K562 (cell line): ENCODE data around the gene PRKACB. TPM values are rescaled to one million over a fixed set of nuclear protein-coding genes. Genes with fewer than 3 reads are reported as not detected.
"Not testable (repeated sequence)": the region's sequence is repeated elsewhere in the genome, so short reads cannot be mapped to it uniquely, and the experiment has no call there.

Source experiments
- ATAC-seq: fragments of 200-7000 bp; cut with Tn5 transposase; 3 replicates; pipeline ENCODE4 v1.9.1; 2020; ENCODE audit warnings: moderate library complexity
- BruUV-seq: library from RNA; stranded (reverse); fragments of 400-500 nt; replicated peaks from 2 replicates; lab custom pipeline; 2021; lab: Mats Ljungman, UMichigan
- CTCF ChIA-PET: fragments of 300-600 bp; formaldehyde crosslinking; extraction: SDS; loops from one replicate; lab custom pipeline; 2021; ENCODE audit warnings: low intra/inter-chr PET ratio; lab: Yijun Ruan, JAX
- POLR2A ChIA-PET: fragments of 300-600, 350-650 bp; sonication (Branson Sonifier 250); formaldehyde crosslinking; extraction: SDS; loops from one replicate; lab custom pipeline; 2021; ENCODE audit warnings: antibody characterized with exemption, inconsistent platforms; lab: Yijun Ruan, JAX
- DNase-seq, 4 experiments: peaks; one replicate each; pipeline versions ENCODE4 v3.0.0 to v3.0.0-alpha.2; 2011 to 2018; ENCODE audit warnings: low spot score in 3 of 4, mixed read lengths in 3 of 4; ENCODE audit errors: extremely low read depth in 1 of 4
- FAIRE-seq: peaks from 2 replicates; lab custom pipeline; 2011; peaks lifted over from hg19 to GRCh38; lab: Jason Lieb, UNC
- H2AFZ ChIP-seq: 2 replicates; pipeline ENCODE4 v1.6.0; 2011; ENCODE audit warnings: low read depth, low read length, control low read depth, inconsistent platforms
- H3K27ac ChIP-seq: fragments of 200-600 bp; 3 replicates; pipeline ENCODE4 v1.8.0; 2011; ENCODE audit warnings: low read depth, mild to moderate bottlenecking, control low read depth, inconsistent platforms, low read length, moderate library complexity, mixed read lengths; ENCODE audit errors: extremely low read depth
- H3K27me3 ChIP-seq, 2 experiments: fragments of 300-600 bp in 1 of 2; 2 replicates in 1 of 2; 3 replicates in 1 of 2; pipeline versions ENCODE4 v1.6.0 to v1.8.0; 2011; ENCODE audit warnings: inconsistent platforms in 2 of 2, low read length in 2 of 2, mild to moderate bottlenecking in 1 of 2, mixed read lengths in 1 of 2, moderate library complexity in 1 of 2; ENCODE audit not compliant: control insufficient read depth in 2 of 2, insufficient read depth in 2 of 2
- H3K36me3 ChIP-seq: fragments of 300-600 bp; 3 replicates; pipeline ENCODE4 v1.8.0; 2011; ENCODE audit warnings: mild to moderate bottlenecking, low read length, inconsistent platforms; ENCODE audit not compliant: control insufficient read depth, insufficient read depth
- H3K4me1 ChIP-seq, 2 experiments: fragments of 200-600 bp in 1 of 2; replicated peaks in 1 of 2; 2 replicates in 1 of 2; 3 replicates in 1 of 2; pipeline versions ENCODE4 v1.5.1 to v1.8.0; 2011; ENCODE audit warnings: inconsistent platforms in 2 of 2, low read length in 2 of 2, mild to moderate bottlenecking in 1 of 2, mixed read lengths in 1 of 2, moderate library complexity in 1 of 2; ENCODE audit not compliant: control insufficient read depth in 2 of 2, insufficient read depth in 2 of 2
- H3K4me2 ChIP-seq: 2 replicates; pipeline ENCODE4 v1.6.1; 2011; ENCODE audit warnings: low read length, control low read depth, inconsistent platforms, mixed read lengths; ENCODE audit not compliant: insufficient read depth
- H3K4me3 ChIP-seq: fragments of 200-600 bp; sonication (generic), shearing (Covaris generic); 2 replicates; pipeline ENCODE4 v1.5.1; 2016; ENCODE audit warnings: control low read depth, inconsistent platforms
- H3K79me2 ChIP-seq: fragments of 200-600 bp; 3 replicates; pipeline ENCODE4 v1.8.0; 2011; ENCODE audit warnings: low read length, inconsistent platforms; ENCODE audit not compliant: control insufficient read depth, insufficient read depth
- H3K9ac ChIP-seq, 2 experiments: 2 replicates each; pipeline versions ENCODE4 v1.6.0 to v1.6.1; 2011; ENCODE audit warnings: low read depth in 2 of 2, low read length in 2 of 2, control low read depth in 1 of 2, inconsistent platforms in 1 of 2, mild to moderate bottlenecking in 1 of 2, mixed read lengths in 1 of 2; ENCODE audit not compliant: insufficient read depth in 1 of 2
- H3K9me1 ChIP-seq: one replicate; pipeline ENCODE4 v1.6.0; 2011; ENCODE audit warnings: inconsistent platforms, mild to moderate bottlenecking, low read length, moderate library complexity; ENCODE audit not compliant: control insufficient read depth, insufficient read depth
- H3K9me3 ChIP-seq: replicated peaks from 2 replicates; pipeline ENCODE4 v1.5.1; 2011; ENCODE audit warnings: low read depth, low read length, inconsistent platforms; ENCODE audit not compliant: control insufficient read depth, insufficient read depth
- H4K20me1 ChIP-seq: replicated peaks from 2 replicates; pipeline ENCODE4 v1.6.1; 2011; ENCODE audit warnings: low read length, inconsistent platforms, mixed read lengths; ENCODE audit not compliant: control insufficient read depth, insufficient read depth
- LCOR ChIP-seq: sonication (generic); formaldehyde crosslinking; IDR thresholded peaks from 2 replicates; pipeline ENCODE4 v1.8.0; 2022; ENCODE audit warnings: mild to moderate bottlenecking, missing genetic modification reagents
- SRSF7 ChIP-seq: fragments of 200-400 bp; formaldehyde crosslinking; optimal IDR thresholded peaks from 2 replicates; pipeline ENCODE3; 2017; ENCODE audit warnings: mild to moderate bottlenecking, low read depth, low read length
- WGBS: fragments of 100-300 bp; shearing (Covaris generic); methylation state at CpG from one replicate; pipeline ENCODE4 v1.1.6; 2016; ENCODE audit warnings: low coverage, mixed read lengths; ENCODE audit not compliant: insufficient coverage; ENCODE audit errors: missing lambda C conversion rate; 5-methylcytosine and 5-hydroxymethylcytosine counted together
- in situ Hi-C: fragments of 300-500 bp; cut with MboI; formaldehyde crosslinking; loops from 4 replicates; pipeline ENCODE4 v1.15.0; 2018; ENCODE audit warnings: inconsistent platforms, mixed read lengths
- intact Hi-C: fragments of 100-400 bp; cut with micrococcal nuclease; formaldehyde crosslinking; loops from 2 replicates; pipeline ENCODE4 v1.14.2; 2022
- polyA plus RNA-seq, 8 experiments: library from polyadenylated mRNA; depleted of rRNA in 4 of 8; stranded (reverse) in 5 of 8; unstranded in 3 of 8; fragments of >200 nt; fragmentation: Nextera tagmentation in 2 of 8; fragmentation: Illumina TruSeq in 1 of 8; extraction: Ambion mirVana in 2 of 8; extraction: Trizol in 1 of 8; gene quantifications; 2 replicates each; pipeline versions ENCODE4 v1.2.1 to v1.2.3, GENCODE V29; 2011 to 2014; ENCODE audit warnings: inconsistent platforms in 1 of 8, missing spikeins in 1 of 8
- total RNA-seq, 7 experiments: library from RNA; depleted of rRNA in 6 of 7; stranded (reverse); fragments of >200 nt in 6 of 7; fragmentation: Illumina TruSeq in 2 of 7; extraction: Trizol in 2 of 7; gene quantifications; 2 replicates each; pipeline versions ENCODE4 v1.2.1 to v1.2.3, GENCODE V29; 2011 to 2021; ENCODE audit warnings: low replicate concordance in 1 of 7
- TF ChIP-seq, protein P1 (sequence below): fragments of 450-650 bp; formaldehyde crosslinking; IDR thresholded peaks from 2 replicates; pipeline ENCODE4 v1.4.0; 2022; ENCODE audit warnings: missing genetic modification characterization

The PRKACB gene
- total and polyA plus RNA-seq, 9 of the 15 experiments (the other 6 are each of a cell fraction or from before 2014, with no cell fraction given), result 1.1 to 5.2 (median 2.8) TPM

DNA sequence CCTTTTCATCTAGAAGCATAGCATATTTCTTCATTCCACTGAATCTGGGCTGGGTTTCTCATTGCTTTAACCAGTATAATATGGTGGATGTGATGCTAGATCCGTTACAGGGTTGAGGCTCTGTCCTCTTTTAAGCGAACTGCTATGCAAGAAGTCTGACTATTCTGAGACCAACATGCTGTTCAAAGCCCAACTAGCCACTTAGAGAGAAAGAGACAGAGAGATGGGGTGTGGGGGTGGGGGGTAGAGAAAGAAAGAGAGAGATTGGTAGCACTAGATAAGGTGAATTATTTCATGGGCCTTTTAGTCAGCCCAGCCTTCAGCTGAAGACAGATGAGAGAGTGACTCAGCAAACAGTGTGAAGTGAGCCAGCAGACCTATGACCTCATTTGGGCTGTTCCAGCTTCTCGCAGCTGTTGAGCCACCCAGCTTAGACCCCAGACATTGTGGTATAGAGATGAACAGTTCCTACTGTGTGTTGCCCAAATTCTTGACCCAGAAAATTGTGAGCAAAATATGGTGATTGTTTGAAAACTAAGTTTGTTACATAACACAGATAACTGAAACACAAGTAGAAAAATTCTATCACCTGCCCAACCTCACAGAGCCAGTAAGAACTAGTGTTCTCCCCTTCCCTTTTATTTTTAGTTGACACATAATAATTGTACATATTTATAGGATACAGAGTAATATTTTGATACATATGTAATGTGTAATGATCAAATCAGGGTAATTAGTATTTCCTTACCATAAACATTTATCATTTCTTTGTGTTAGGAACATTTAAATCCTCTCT, 40.7 kb upstream of the PRKACB start (continued):
- TF ChIP-seq LCOR (CRISPR knock-in tag), result no peak
- TF ChIP-seq, protein P1, sequence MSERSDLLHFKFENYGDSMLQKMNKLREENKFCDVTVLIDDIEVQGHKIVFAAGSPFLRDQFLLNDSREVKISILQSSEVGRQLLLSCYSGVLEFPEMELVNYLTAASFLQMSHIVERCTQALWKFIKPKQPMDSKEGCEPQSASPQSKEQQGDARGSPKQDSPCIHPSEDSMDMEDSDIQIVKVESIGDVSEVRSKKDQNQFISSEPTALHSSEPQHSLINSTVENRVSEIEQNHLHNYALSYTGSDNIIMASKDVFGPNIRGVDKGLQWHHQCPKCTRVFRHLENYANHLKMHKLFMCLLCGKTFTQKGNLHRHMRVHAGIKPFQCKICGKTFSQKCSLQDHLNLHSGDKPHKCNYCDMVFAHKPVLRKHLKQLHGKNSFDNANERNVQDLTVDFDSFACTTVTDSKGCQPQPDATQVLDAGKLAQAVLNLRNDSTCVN (CRISPR knock-in tag), result no peak
- TF ChIP-seq SRSF7, result no peak

DNA sequence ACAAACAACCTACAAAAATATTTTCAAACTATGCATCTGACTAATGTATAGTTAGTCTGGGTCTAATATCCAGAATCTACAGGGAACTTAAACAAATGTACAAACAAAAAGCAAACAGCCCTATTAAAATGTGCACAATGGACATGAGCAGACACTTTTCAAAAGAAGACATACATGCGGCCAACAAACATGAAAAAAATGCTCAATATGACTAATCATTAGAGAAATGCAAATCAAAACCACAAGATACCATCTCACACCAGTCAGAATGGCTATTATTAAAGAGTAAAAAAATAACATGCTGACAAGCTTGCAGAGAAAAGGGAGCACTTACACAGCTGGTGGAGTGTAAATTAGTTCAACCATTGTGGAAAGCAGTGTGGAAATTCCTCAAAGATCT, 36.5 kb upstream of the PRKACB start:
- H2AFZ ChIP-seq, H3K9me3 ChIP-seq, FAIRE-seq, H3K79me2 ChIP-seq, in situ Hi-C loops, ATAC-seq, BruUV-seq, intact Hi-C loops, H3K4me2 ChIP-seq, POLR2A ChIA-PET, H3K9me1 ChIP-seq, H3K9ac ChIP-seq, H4K20me1 ChIP-seq, CTCF ChIA-PET, H3K27ac ChIP-seq, DNase-seq, H3K4me3 ChIP-seq, H3K36me3 ChIP-seq, H3K27me3 ChIP-seq: not testable (repeated sequence)
- 58% methylated on average over 1 of the region's 1 CpG for WGBS
- peaks cover 5 to 24% of the 10 kb centered on the region in 2 experiments; a peak in 4 of 5 replicates for H3K4me1 ChIP-seq
